Lower leg skin (tissue), 3 donors: ENCODE data around the gene HDAC9.

Source experiments
- POLR2A ChIP-seq, 2 donors: fragments of 450-650 bp; IDR thresholded peaks; one replicate each; pipeline ENCODE4 v1.6.1; 2016 to 2017; ENCODE audit warnings: antibody characterized with exemption in 2 of 2, mild to moderate bottlenecking in 1 of 2, moderate library complexity in 1 of 2
- TF ChIP-seq, protein P1 (sequence below), 3 donors: fragments of 450-650 bp; IDR thresholded peaks; one replicate each; pipeline ENCODE4 v1.5.1; 2016; ENCODE audit warnings: antibody characterized with exemption in 3 of 3, mild to moderate bottlenecking in 3 of 3, moderate library complexity in 2 of 3

DNA sequence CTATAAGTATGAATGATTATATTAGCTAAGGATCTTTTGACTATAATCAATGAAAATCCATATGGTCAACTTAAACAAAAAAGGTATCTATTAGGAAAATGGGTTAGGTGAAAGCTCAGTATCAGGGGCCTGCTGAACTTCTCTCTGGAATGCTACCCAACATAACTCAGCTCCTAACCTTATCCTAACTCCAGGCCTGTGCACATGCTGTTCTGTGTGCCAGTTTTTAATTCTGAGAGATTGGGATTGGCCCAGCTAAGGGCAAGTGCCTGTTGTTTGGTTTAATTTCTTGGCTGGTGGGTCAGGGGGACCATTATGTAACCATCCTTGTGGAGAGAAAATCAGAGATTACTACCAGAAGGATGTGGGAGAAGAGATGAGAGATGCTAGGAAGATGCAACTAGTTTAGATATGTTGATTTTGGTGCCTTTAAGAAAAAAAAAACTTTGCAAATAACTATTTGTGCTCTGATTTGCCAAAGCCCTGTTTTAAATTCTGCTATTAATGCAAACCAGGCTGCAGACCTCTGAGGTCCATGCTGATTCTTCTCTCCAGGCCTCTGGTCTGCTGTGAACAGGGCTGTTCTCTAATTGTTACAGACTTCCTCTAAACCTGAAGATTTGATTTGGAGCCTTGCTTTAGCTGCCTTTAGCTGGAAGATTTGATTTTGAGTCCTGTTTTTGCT lies 23.9 kb upstream of the HDAC9 start:
- TF ChIP-seq, protein P1, sequence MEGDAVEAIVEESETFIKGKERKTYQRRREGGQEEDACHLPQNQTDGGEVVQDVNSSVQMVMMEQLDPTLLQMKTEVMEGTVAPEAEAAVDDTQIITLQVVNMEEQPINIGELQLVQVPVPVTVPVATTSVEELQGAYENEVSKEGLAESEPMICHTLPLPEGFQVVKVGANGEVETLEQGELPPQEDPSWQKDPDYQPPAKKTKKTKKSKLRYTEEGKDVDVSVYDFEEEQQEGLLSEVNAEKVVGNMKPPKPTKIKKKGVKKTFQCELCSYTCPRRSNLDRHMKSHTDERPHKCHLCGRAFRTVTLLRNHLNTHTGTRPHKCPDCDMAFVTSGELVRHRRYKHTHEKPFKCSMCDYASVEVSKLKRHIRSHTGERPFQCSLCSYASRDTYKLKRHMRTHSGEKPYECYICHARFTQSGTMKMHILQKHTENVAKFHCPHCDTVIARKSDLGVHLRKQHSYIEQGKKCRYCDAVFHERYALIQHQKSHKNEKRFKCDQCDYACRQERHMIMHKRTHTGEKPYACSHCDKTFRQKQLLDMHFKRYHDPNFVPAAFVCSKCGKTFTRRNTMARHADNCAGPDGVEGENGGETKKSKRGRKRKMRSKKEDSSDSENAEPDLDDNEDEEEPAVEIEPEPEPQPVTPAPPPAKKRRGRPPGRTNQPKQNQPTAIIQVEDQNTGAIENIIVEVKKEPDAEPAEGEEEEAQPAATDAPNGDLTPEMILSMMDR (IDR thresholded peaks at IDR 0.05): no peak
- no peak for TF ChIP-seq POLR2A (IDR thresholded peaks at IDR 0.05)
